Loucy (cell line): ENCODE results near the gene DIS3.

Source experiments
- H2AFZ ChIP-seq: fragments of 200-600 bp; sonication (generic); 2 replicates; pipeline ENCODE4 v1.6.0; 2016; ENCODE audit warnings: antibody characterized with exemption, mild to moderate bottlenecking, low read length, moderate library complexity
- H3F3A ChIP-seq: fragments of 200-600 bp; 2 replicates; pipeline ENCODE4 v1.6.0; 2016; ENCODE audit warnings: antibody characterized with exemption, low read depth, mild to moderate bottlenecking
- H3K27me3 ChIP-seq: fragments of 200-600 bp; sonication (generic); 2 replicates; pipeline ENCODE4 v1.6.1; 2014; ENCODE audit warnings: low read length, mild to moderate bottlenecking; ENCODE audit not compliant: insufficient read depth, poor library complexity, severe bottlenecking
- H3K36me3 ChIP-seq: fragments of 200-600 bp; sonication (generic); 2 replicates; pipeline ENCODE4 v1.6.1; 2016; ENCODE audit warnings: low read length; ENCODE audit not compliant: insufficient read depth
- H3K4me1 ChIP-seq: fragments of 200-600 bp; sonication (generic); 2 replicates; pipeline ENCODE4 v1.5.1; 2014; ENCODE audit warnings: low read length, mild to moderate bottlenecking; ENCODE audit not compliant: insufficient read depth, poor library complexity, severe bottlenecking
- H3K4me2 ChIP-seq: fragments of 200-600 bp; sonication (generic); 2 replicates; pipeline ENCODE4 v1.6.0; 2014; ENCODE audit warnings: antibody characterized with exemption, low read length, low read depth, mild to moderate bottlenecking; ENCODE audit not compliant: poor library complexity, severe bottlenecking
- H3K4me3 ChIP-seq: fragments of 200-600 bp; sonication (generic); 2 replicates; pipeline ENCODE4 v1.5.1; 2014; ENCODE audit warnings: low read length, mild to moderate bottlenecking, mixed read lengths; ENCODE audit not compliant: poor library complexity, severe bottlenecking
- H3K79me2 ChIP-seq: fragments of 200-600 bp; sonication (generic); 2 replicates; pipeline ENCODE4 v1.6.1; 2014; ENCODE audit warnings: low read length; ENCODE audit not compliant: insufficient read depth
- H3K9ac ChIP-seq: fragments of 200-600 bp; sonication (generic); 2 replicates; pipeline ENCODE4 v1.6.0; 2014; ENCODE audit warnings: mild to moderate bottlenecking, low read depth, low read length, moderate library complexity; ENCODE audit not compliant: poor library complexity, severe bottlenecking
- H3K9me2 ChIP-seq: fragments of 200-600 bp; sonication (generic); replicated peaks from 2 replicates; pipeline ENCODE4 v1.6.1; 2016; ENCODE audit warnings: low read depth, low read length, mixed read lengths
- H3K9me3 ChIP-seq: fragments of 200-600 bp; sonication (generic); 2 replicates; pipeline ENCODE4 v1.6.1; 2014; ENCODE audit warnings: mild to moderate bottlenecking, antibody characterized with exemption, low read length, low read depth; ENCODE audit not compliant: insufficient read depth
- H4K20me1 ChIP-seq: fragments of 200-600 bp; sonication (generic); 2 replicates; pipeline ENCODE4 v1.6.0; 2014; ENCODE audit warnings: antibody characterized with exemption, low read length, mild to moderate bottlenecking; ENCODE audit not compliant: insufficient read depth, poor library complexity, severe bottlenecking
- EZH2phosphoT487 ChIP-seq: fragments of 200-600 bp; IDR thresholded peaks from 2 replicates; pipeline ENCODE4 v1.6.1; 2018; ENCODE audit warnings: antibody characterized with exemption, mild to moderate bottlenecking, moderate library complexity, borderline replicate concordance
- TF ChIP-seq, protein P1 (sequence below): fragments of 200-600 bp; sonication (generic); conservative IDR thresholded peaks from 2 replicates; pipeline ENCODE4 v1.5.1; 2014; ENCODE audit warnings: mild to moderate bottlenecking, antibody characterized with exemption, low read length

Gene DIS3

DNA sequence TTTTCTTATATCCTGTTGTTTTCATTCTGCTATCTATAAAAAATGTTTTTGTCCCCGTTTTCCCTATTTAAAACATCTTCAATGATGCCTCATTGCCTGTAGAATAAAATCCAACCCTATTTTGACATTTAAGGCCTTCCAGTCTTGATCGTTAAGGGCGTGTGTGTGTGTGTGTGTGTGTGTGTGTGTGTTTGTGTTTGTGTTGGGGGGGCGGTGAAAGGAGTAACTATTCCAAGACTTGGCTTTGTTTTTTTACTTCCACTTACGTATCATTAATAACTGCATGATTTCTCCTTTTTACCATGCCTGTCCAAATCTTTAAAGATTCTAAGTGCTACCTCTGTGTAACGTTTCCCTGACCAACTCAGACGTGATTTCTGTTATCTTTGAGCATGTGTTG, 1.0 kb upstream of the DIS3 start:
- TF ChIP-seq EZH2phosphoT487 = no peak
- TF ChIP-seq, protein P1, sequence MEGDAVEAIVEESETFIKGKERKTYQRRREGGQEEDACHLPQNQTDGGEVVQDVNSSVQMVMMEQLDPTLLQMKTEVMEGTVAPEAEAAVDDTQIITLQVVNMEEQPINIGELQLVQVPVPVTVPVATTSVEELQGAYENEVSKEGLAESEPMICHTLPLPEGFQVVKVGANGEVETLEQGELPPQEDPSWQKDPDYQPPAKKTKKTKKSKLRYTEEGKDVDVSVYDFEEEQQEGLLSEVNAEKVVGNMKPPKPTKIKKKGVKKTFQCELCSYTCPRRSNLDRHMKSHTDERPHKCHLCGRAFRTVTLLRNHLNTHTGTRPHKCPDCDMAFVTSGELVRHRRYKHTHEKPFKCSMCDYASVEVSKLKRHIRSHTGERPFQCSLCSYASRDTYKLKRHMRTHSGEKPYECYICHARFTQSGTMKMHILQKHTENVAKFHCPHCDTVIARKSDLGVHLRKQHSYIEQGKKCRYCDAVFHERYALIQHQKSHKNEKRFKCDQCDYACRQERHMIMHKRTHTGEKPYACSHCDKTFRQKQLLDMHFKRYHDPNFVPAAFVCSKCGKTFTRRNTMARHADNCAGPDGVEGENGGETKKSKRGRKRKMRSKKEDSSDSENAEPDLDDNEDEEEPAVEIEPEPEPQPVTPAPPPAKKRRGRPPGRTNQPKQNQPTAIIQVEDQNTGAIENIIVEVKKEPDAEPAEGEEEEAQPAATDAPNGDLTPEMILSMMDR = no peak
- Histone ChIP-seq H4K20me1 (peaks cover 53% of the 10 kb centered on the region), H3K9me3 (no peaks in the 10 kb centered on the region), H3K9ac (peak overlapping the region; percentile 84), H3K4me2 (peak overlapping the region; percentile 86), H2AFZ (no peak overlapping the region), H3F3A (no peaks in the 10 kb centered on the region), H3K79me2 (peaks cover 91% of the 10 kb centered on the region), H3K27me3 (no peaks in the 10 kb centered on the region), H3K9me2 (no peaks in the 10 kb centered on the region), H3K4me3 (peak overlapping the region; percentile 90), H3K4me1 (peaks cover 58% of the 10 kb centered on the region), H3K36me3 (peaks cover 7% of the 10 kb centered on the region; the same call in 1 of the 2 replicates)

DNA sequence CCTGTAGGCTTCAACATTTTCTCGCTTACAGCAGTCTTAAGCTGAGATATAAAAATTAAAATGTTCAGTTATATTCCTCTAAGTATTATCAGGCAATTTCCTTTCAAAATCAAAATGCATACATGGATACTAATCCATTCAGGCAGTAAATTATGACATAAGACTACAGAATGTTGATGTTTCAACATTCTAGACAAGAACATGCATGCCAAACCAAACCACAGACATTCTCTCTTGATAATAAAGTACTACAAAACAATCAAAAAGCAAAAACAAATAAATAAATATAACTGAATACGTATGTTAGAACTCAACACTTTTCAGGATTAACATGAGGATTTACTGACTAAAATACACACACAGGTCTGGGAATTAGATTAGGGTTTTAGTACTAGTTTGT, 7.7 kb downstream of the DIS3 start:
- Histone ChIP-seq H3K4me2 (no peak overlapping the region), H3F3A (no peaks in the 10 kb centered on the region), H3K4me3 (no peak overlapping the region), H3K36me3 (peaks cover 85% of the 10 kb centered on the region), H4K20me1 (peaks cover 49% of the 10 kb centered on the region), H3K27me3 (no peaks in the 10 kb centered on the region), H2AFZ (no peak overlapping the region), H3K9me3 (no peaks in the 10 kb centered on the region), H3K9ac (no peak overlapping the region), H3K9me2 (no peaks in the 10 kb centered on the region), H3K79me2 (peaks cover 30% of the 10 kb centered on the region), H3K4me1 (peaks cover 15% of the 10 kb centered on the region)
- no peak for TF ChIP-seq EZH2phosphoT487
- TF ChIP-seq, protein P1 = no peak

GRCh38 chr13:72763411-72763810, 18.3 kb downstream of the DIS3 start:
- H3F3A ChIP-seq = no peaks in the 10 kb centered on the region
- no peaks in the 10 kb centered on the region for H3K9me3 ChIP-seq
- H2AFZ ChIP-seq = no peak overlapping the region
- H3K4me1 ChIP-seq = no peaks in the 10 kb centered on the region
- TF ChIP-seq EZH2phosphoT487 = no peak
- TF ChIP-seq, protein P1 = no peak
- H3K36me3 ChIP-seq = peaks cover 98% of the 10 kb centered on the region
- H3K4me3 ChIP-seq = no peak overlapping the region
- no peak overlapping the region for H3K4me2 ChIP-seq
- H4K20me1 ChIP-seq = no peaks in the 10 kb centered on the region
- no peaks in the 10 kb centered on the region for H3K9me2 ChIP-seq
- no peaks in the 10 kb centered on the region for H3K79me2 ChIP-seq
- no peaks in the 10 kb centered on the region for H3K27me3 ChIP-seq
- no peak overlapping the region for H3K9ac ChIP-seq
